Measurements from ENCODE around the gene TAF6. TPM values are rescaled to one million over a fixed set of nuclear protein-coding genes. Genes with fewer than 3 reads are reported as not detected.

Gene TAF6
- total RNA-seq, 1 experiment from 2014 or later, result 50.5 TPM

GRCh38 chr7:100159099-100159623 is 40.0 kb upstream of the TAF6 start:
- BruUV-seq (replicated peaks), result no TSS peak
- no peak for TF ChIP-seq CTCF (IDR thresholded peaks at IDR 0.05; ENCODE audit: unreplicated experiment)
- intact Hi-C loops (cut with micrococcal nuclease; ENCODE audit: unreplicated experiment), result no loop called here
- CTCF ChIA-PET, result no interaction called here
- Mint-ChIP-seq H3K27me3 (ENCODE audit: unreplicated experiment) (no peaks in the 10 kb centered on the region), H3K4me1 (ENCODE audit: low read depth, unreplicated experiment) (no peaks in the 10 kb centered on the region), H3K9me3 (ENCODE audit: low read depth, unreplicated experiment) (no peaks in the 10 kb centered on the region), H3K4me3 (ENCODE audit: low read depth, unreplicated experiment) (peak overlapping the region; percentile 70), H3K36me3 (ENCODE audit: insufficient read depth, unreplicated experiment) (peaks cover 34% of the 10 kb centered on the region), H3K27ac (ENCODE audit: unreplicated experiment) (no peak overlapping the region)
- DNase-seq, result no peak

- peak; percentile 92 for DNase-seq
- CTCF ChIA-PET, result no interaction called here
- no TSS peak for BruUV-seq (replicated peaks)
- intact Hi-C loops (cut with micrococcal nuclease; ENCODE audit: unreplicated experiment), result no loop called here
- H3K9me3 Mint-ChIP-seq (ENCODE audit: low read depth, unreplicated experiment), result no peaks in the 10 kb centered on the region
- peak within 1 kb of the TSS; percentile 60 for H3K27ac Mint-ChIP-seq (ENCODE audit: unreplicated experiment)
- H3K36me3 Mint-ChIP-seq (ENCODE audit: insufficient read depth, unreplicated experiment), result peaks cover 38% of the 10 kb centered on the region
- no peaks in the 10 kb centered on the region for H3K27me3 Mint-ChIP-seq (ENCODE audit: unreplicated experiment)
- H3K4me3 Mint-ChIP-seq (ENCODE audit: low read depth, unreplicated experiment), result peak within 1 kb of the TSS; percentile 70
- no peaks in the 10 kb centered on the region for H3K4me1 Mint-ChIP-seq (ENCODE audit: low read depth, unreplicated experiment)
- TF ChIP-seq CTCF (IDR thresholded peaks at IDR 0.05; ENCODE audit: unreplicated experiment), result no peak
Observed at GRCh38 chr7:100158229-100159098, 39.3 kb upstream of the TAF6 start, which contains the start of gene TRAPPC14. TRAPPC14 (minus strand) TSS chr7:100158723; CDS start chr7:100158499, 224 bp downstream.

GRCh38 chr7:100157334-100158228 is 38.4 kb upstream of the TAF6 start:
- TF ChIP-seq CTCF (IDR thresholded peaks at IDR 0.05; ENCODE audit: unreplicated experiment), result no peak
- H3K27ac Mint-ChIP-seq (ENCODE audit: unreplicated experiment), result peak overlapping the region; percentile 60
- intact Hi-C loops (cut with micrococcal nuclease; ENCODE audit: unreplicated experiment), result no loop called here
- TSS peak; percentile 28 for BruUV-seq (replicated peaks)
- H3K4me3 Mint-ChIP-seq (ENCODE audit: low read depth, unreplicated experiment), result peak overlapping the region; percentile 70
- DNase-seq, result no peak
- no peaks in the 10 kb centered on the region for H3K27me3 Mint-ChIP-seq (ENCODE audit: unreplicated experiment)
- H3K4me1 Mint-ChIP-seq (ENCODE audit: low read depth, unreplicated experiment), result peaks cover 3% of the 10 kb centered on the region
- CTCF ChIA-PET, result no interaction called here
- H3K9me3 Mint-ChIP-seq (ENCODE audit: low read depth, unreplicated experiment), result no peaks in the 10 kb centered on the region
- peaks cover 43% of the 10 kb centered on the region for H3K36me3 Mint-ChIP-seq (ENCODE audit: insufficient read depth, unreplicated experiment)

GRCh38 chr7:100157069-100157333 is 37.8 kb upstream of the TAF6 start:
- no peak for DNase-seq
- H3K27me3 Mint-ChIP-seq (ENCODE audit: unreplicated experiment), result no peaks in the 10 kb centered on the region
- H3K9me3 Mint-ChIP-seq (ENCODE audit: low read depth, unreplicated experiment), result no peaks in the 10 kb centered on the region
- peaks cover 8% of the 10 kb centered on the region for H3K4me1 Mint-ChIP-seq (ENCODE audit: low read depth, unreplicated experiment)
- TF ChIP-seq CTCF (IDR thresholded peaks at IDR 0.05; ENCODE audit: unreplicated experiment), result no peak
- H3K36me3 Mint-ChIP-seq (ENCODE audit: insufficient read depth, unreplicated experiment), result peaks cover 49% of the 10 kb centered on the region
- no peak overlapping the region for H3K27ac Mint-ChIP-seq (ENCODE audit: unreplicated experiment)
- intact Hi-C loops (cut with micrococcal nuclease; ENCODE audit: unreplicated experiment), result no loop called here
- CTCF ChIA-PET, result no interaction called here
- H3K4me3 Mint-ChIP-seq (ENCODE audit: low read depth, unreplicated experiment), result no peak overlapping the region
- BruUV-seq (replicated peaks), result no TSS peak
